Stimulated activated CD4-positive, alpha-beta T cell treated with anti-CD3 and anti-CD28 coated beads, Interleukin-4, amount 100 ng/mL, for 4 hours (primary cell): ENCODE measurements around the gene MSMO1.
"Not testable (repeated sequence)": the region's sequence is repeated elsewhere in the genome, so short reads cannot be mapped to it uniquely, and the experiment has no call there.

Experiments used
- DNase-seq, 2 experiments: peaks; one replicate each; pipeline ENCODE4 v3.0.0-alpha.2; 2020

Gene MSMO1

GRCh38 chr4:165327211-165328100, at the start of gene MSMO1:
TSS of gene MSMO1 (plus strand) at chr4:165327669. CDS start at chr4:165333371, 5,702 bp downstream.
- peak; percentile 95 to 99 for DNase-seq

- not testable (repeated sequence) for DNase-seq
Observed at GRCh38 chr4:165279531-165279930, 47.9 kb upstream of the MSMO1 start.

DNA sequence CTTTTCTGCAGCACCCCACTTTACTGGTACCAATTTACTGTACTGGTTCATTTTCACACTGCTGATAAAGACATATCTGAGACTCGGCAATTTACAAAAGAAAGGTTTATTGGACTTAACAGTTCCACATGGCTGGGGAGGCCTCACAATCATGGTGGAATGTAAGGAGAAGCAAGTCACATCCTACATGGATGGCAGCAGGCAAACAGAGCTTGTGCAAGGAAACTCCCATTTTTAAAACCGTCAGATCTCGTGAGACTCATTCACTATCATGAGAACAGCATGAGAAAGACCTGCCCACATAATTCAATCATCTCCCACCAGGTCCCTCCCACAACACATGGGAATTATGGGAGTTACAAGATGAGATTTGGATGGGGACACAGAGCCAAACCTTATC, 42.8 kb upstream of the MSMO1 start:
- DNase-seq, result not testable (repeated sequence)

- DNase-seq, result not testable (repeated sequence)
Observed at GRCh38 chr4:165286619-165287340, 40.7 kb upstream of the MSMO1 start.

GRCh38 chr4:165288226-165288625, 39.2 kb upstream of the MSMO1 start:
- DNase-seq, result no peak

DNA sequence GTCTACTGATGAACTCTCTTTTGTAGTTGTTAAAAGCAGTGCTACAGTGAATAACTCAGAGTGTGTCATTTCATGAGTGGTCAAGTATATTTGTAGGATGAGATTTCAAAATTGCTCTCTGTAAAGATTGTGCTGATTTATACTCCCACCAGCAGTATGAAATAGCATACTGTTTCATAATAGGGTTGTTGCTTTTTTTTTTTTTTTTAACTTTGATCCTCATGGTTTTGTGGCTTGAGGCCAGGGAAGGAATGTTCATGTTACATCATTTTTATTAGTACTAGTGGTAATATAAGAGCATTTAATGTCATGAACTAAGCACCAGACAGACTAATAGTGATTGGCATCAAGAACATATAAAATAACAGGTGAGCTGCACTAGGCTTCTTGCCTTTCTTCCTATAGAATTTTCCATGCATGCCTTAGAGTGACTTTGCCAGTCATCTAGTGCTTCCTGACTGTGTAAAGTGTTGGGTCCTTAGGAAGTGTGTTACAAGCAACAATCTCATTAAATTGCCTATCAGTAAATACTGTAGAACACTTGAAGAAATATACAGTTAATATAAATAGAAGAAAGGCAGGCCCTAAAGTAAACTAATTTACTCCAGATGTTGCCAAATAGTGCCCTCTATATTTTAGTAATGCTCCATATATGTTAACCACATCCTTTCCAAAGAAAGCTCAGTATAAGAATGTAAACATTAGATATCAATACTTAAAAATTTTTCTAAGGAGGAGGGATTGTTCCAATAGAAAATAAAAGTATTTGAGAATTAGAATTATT, 38.6 kb upstream of the MSMO1 start:
- no peak for DNase-seq

DNA sequence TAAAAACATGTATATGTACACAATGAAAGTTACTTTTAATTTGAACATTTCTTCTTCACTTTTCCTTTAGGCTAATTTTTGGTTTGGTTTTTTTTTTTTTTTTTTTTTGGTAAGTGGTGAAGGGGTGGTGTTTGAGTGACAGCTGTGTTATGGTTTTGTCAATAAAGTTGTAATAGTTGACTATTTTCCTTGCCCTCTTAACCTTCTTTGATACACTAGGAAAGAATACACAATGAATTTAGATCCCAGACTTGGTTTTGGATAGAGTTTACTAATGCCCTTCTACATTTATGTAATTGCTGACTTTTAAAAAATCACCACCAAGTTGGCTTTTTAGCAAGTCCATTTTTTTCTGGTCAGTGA, 38.1 kb upstream of the MSMO1 start:
- DNase-seq, result no peak

- no peak for DNase-seq
Observed at GRCh38 chr4:165293061-165293460, 34.4 kb upstream of the MSMO1 start.

GRCh38 chr4:165293927-165294649, 33.4 kb upstream of the MSMO1 start:
- no peak for DNase-seq

DNA sequence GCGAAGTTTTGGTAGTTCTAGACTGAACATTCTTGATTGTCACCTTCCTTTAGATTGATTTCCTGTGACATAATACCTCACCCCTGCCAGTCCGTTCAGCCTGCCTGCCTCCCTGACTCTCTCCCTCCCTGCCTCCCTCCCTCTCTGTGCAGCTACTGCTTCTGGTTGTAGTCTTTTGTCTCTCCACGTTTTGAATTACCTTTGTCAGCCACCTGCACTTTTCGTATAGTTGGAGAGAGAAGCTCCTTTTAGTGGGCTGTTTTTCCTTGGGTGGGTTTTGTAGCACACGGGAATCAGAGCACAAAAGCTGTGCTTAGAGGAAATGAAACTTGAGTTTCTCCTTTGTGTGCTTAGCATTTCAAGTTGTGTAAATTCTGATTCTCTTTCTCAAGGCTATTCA, 32.6 kb upstream of the MSMO1 start:
- DNase-seq, result no peak

- DNase-seq, result no peak
Observed at GRCh38 chr4:165297626-165298025, 29.8 kb upstream of the MSMO1 start.

DNA sequence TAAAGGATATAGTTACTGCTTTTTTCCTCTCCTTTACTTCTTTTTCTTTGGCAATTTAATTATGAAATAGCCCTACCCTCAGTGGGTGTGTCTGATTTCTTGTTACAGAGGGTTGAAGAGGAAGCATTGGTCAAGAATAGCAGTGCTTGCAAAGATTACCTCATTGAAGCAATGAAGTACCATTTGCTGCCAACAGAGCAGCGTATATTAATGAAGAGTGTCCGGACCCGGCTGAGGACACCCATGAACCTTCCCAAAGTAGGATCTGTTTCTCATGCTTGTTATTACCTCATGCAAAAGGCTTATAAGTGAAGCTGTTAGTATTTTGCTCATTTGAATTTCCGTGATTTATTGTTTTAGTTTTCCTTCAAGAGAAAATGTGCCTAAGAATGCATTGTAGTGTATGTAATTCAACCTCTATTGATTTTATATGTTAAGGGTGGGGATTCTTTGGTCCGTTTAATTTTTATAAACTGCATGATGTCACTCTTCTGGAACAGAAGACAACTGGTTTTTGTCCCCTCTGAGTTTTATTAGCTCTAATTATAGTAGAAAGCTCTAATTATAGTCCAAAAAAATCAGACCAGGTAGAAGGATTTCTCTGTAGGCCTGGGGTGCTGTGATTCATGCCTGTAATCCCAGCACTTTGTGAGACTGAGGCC, 27.9 kb upstream of the MSMO1 start:
- DNase-seq, result no peak

- DNase-seq, result no peak
Observed at GRCh38 chr4:165301833-165302232, 25.6 kb upstream of the MSMO1 start.

DNA sequence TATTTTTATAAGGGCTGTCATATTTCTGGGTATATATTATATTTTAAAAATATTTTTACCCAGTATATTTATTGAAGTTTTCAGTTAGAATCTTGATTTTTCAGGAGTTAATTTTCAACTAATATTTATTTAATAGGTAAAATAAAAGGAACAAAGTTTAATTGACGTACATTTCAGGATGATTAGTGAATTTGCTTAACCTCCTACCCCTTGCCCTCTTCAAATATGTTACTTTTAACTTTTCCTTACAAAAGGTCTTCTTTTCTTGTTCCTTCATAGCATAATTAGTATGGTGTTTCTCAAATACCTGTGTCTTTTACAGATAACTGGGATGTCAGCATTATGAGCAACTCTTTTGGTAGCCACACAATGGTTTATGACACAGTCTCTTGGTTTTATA, 24.8 kb upstream of the MSMO1 start:
- DNase-seq, result no peak

- no peak for DNase-seq
Observed at GRCh38 chr4:165308166-165308565, 19.3 kb upstream of the MSMO1 start.

- DNase-seq, result no peak
Observed at GRCh38 chr4:165308606-165309005, 18.9 kb upstream of the MSMO1 start.

DNA sequence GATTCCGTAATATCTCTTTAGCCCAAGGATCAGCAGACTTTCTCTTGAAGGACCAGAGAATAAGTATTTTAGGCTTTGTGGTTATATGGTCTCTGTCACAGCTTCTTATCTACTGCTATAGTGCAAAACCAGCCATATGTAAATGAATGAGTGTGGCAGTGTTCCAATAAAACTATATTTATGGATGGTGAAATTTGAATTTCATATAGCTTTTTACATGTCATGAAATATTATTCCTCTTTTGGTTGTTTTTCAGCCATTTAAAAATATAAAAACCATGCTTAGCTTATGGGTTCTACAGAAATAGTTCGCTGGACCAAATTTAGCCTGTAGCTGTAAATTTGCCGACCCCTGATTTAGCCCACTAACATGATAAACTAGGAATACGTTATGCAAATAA, 18.0 kb upstream of the MSMO1 start:
- no peak for DNase-seq

GRCh38 chr4:165312506-165312905, 15.0 kb upstream of the MSMO1 start:
- no peak for DNase-seq

DNA sequence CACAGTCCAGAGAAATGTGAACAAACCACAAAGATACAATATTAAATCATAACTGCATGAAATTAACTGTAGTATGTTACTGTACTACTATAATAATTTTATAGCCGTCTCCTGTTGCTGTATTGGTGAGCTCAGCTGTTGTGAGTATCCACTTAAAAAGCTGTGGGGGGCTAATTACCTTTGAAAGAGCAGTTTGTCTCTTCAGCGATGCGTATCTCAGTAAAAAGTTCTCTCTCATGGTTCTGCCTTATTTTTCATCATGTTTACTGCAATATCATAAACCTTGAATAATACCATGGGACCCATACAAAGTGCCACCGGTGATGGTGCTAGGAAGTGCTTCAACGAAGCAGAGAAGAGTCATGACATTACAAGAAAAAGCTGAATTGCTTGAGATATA, 8.4 kb upstream of the MSMO1 start:
- DNase-seq, result no peak

- DNase-seq, result no peak
Observed at GRCh38 chr4:165319509-165319908, 8.0 kb upstream of the MSMO1 start.

DNA sequence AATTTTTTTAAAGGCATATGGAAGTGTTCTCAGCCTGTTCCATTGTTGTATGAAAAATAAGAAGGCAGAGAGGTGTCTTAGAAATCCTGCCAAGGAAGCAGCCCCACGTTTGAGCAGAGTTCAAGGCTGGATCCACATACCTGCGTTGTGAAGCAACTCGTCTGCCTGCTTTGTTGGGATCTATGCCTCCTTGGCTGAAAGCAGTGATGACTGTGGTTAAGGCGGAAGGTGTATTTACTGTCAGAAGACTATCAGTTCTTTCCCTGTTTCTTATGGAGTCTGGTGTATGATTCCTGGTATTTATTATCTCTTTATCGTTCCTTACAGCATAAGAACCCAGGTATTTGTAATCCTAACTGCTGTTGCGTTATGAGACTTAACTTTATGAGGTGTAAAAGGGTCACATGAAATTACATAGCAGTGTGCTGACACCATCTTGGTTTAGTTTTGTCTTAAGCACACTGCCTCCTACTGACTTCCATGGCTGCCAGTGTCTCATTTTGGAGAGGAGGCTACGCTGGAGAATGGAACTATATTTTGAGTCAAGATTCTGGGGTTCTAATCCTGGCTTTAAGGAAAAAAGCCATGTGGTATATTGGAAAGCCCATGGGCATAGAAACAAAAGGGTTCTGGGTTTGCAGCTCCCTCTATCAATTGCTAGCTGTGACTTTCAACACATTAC, 3.1 kb upstream of the MSMO1 start:
- no peak for DNase-seq

- no peak for DNase-seq
Observed at GRCh38 chr4:165324918-165325304, 2.6 kb upstream of the MSMO1 start.
